OCI-LY1 (cell line): ENCODE results near the gene RAB3IL1.

Experiments used
- EZH2 ChIP-seq: fragments of 200-600 bp; sonication (generic), shearing (Covaris generic); IDR thresholded peaks from 2 replicates; pipeline ENCODE4 v1.8.0; 2017; ENCODE audit warnings: borderline replicate concordance, mixed run types, mild to moderate bottlenecking, antibody characterized with exemption, low read length, moderate library complexity, mixed read lengths
- TF ChIP-seq, protein P1 (sequence below): fragments of 200-600 bp; sonication (generic), shearing (Covaris generic); IDR thresholded peaks from 2 replicates; pipeline ENCODE4 v1.5.1; 2017; ENCODE audit warnings: mild to moderate bottlenecking, antibody characterized with exemption, low read length, moderate library complexity, mixed read lengths

DNA sequence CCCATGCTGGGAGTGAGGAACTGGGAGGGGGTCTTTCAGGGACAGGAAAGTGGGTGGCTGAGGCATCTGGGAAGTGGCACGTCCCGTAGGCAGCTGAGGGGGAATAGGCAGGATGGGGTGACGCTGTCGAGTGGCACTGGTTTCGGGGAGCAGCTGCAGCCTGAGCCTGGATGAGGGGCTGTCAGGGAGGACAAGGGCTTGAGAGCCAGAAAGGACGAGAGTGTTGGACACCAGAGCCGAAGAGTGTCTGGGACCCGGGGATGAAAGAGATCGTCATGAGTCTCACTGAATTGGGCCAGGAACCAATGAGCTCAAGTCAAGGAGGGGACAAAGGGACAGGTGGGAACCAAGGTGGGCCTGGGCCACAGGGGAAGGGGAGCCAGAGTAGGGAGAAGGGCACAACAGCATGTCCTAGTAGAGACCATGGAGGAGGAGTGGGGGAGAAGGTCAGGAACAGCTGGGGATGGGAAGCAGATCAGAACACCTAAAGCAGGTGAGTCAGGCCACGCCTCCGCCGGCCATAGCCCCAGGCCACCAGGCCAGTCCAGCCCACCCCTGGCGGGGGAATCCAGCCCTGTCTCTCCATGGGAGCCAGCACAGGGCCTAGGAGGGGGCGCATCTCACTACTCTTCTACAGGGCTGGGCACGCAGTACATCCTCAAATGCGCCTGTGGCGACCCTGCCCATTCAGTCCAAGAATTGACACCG lies 4.2 kb downstream of the RAB3IL1 start:
- TF ChIP-seq, protein P1, sequence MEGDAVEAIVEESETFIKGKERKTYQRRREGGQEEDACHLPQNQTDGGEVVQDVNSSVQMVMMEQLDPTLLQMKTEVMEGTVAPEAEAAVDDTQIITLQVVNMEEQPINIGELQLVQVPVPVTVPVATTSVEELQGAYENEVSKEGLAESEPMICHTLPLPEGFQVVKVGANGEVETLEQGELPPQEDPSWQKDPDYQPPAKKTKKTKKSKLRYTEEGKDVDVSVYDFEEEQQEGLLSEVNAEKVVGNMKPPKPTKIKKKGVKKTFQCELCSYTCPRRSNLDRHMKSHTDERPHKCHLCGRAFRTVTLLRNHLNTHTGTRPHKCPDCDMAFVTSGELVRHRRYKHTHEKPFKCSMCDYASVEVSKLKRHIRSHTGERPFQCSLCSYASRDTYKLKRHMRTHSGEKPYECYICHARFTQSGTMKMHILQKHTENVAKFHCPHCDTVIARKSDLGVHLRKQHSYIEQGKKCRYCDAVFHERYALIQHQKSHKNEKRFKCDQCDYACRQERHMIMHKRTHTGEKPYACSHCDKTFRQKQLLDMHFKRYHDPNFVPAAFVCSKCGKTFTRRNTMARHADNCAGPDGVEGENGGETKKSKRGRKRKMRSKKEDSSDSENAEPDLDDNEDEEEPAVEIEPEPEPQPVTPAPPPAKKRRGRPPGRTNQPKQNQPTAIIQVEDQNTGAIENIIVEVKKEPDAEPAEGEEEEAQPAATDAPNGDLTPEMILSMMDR, result no peak
- TF ChIP-seq EZH2, result no peak
